Liver (tissue), 3 donors: ENCODE data around the gene TSPAN12.

Source experiments
- CTCF ChIP-seq: fragments of 150-350 bp; IDR thresholded peaks from 2 replicates; pipeline ENCODE4 v1.5.1; 2017; ENCODE audit warnings: improper control_type of control experiment, low read depth, low read length; ENCODE audit not compliant: missing input control
- MAX ChIP-seq: IDR thresholded peaks from 2 replicates; pipeline ENCODE4 v1.6.1; 2016; ENCODE audit warnings: antibody characterized with exemption
- RAD21 ChIP-seq, 2 donors: IDR thresholded peaks; 2 replicates each; pipeline ENCODE4 v1.6.1; 2016; ENCODE audit warnings: antibody characterized with exemption in 2 of 2, mild to moderate bottlenecking in 2 of 2
- RXRA ChIP-seq, 2 donors: IDR thresholded peaks; 2 replicates each; pipeline ENCODE4 v1.6.1; 2017 to 2018; ENCODE audit warnings: antibody characterized with exemption in 2 of 2, mild to moderate bottlenecking in 1 of 2
- SP1 ChIP-seq: IDR thresholded peaks from 2 replicates; pipeline ENCODE4 v1.6.1; 2018; ENCODE audit warnings: antibody characterized with exemption, mild to moderate bottlenecking
- YY1 ChIP-seq: IDR thresholded peaks from 2 replicates; pipeline ENCODE4 v1.6.1; 2016; ENCODE audit warnings: antibody characterized with exemption, mild to moderate bottlenecking
- donor health status: healthy.
- donor health status: healthy.

GRCh38 chr7:120819861-120820260 is 38.1 kb downstream of the TSPAN12 start:
- TF ChIP-seq YY1 (no peak), MAX (no peak), CTCF (no peak), SP1 (no peak), RAD21 (IDR thresholded peaks at IDR 0.05) (no peak), RXRA (IDR thresholded peaks at IDR 0.05) (no peak)
